ENCODE measurements around the gene GTF3C4. TPM values are rescaled to one million over a fixed set of nuclear protein-coding genes. Genes with fewer than 3 reads are reported as not detected.

GTF3C4 gene
- total and polyA plus RNA-seq, 2 of the 8 experiments (the other 6 are each of a cell fraction or from before 2014, with no cell fraction given), result 6.8 to 39.2 TPM

- TF ChIP-seq CHD7 (IDR thresholded peaks at IDR 0.05; ENCODE audit: insufficient replicate concordance, low read length) (no peak), CTCF (IDR thresholded peaks at IDR 0.05; ENCODE audit: control extremely low read depth in 1 of 3, insufficient read depth in 1 of 3, low read depth in 1 of 3, low read length in 3 of 3) (no peak), SRF (IDR thresholded peaks at IDR 0.05; ENCODE audit: low read depth, low read length) (no peak), ZNF274 (IDR thresholded peaks at IDR 0.05; ENCODE audit: borderline replicate concordance, extremely low read depth, low read length) (no peak), ATF2 (IDR thresholded peaks at IDR 0.05; ENCODE audit: low read length) (no peak), RBBP5 (IDR thresholded peaks at IDR 0.05; ENCODE audit: borderline replicate concordance, low read depth, low read length) (no peak), CEBPB (IDR thresholded peaks at IDR 0.05; ENCODE audit: low read depth, low read length) (no peak)
These were observed 32.9 kb upstream of the GTF3C4 start (continued) for GRCh38 chr9:132637351-132637750.

Measured in H1 (cell line).